Uterus (tissue), 4 donors: ENCODE data around the gene FDX2. TPM values are rescaled to one million over a fixed set of nuclear protein-coding genes. Genes with fewer than 3 reads are reported as not detected.

ENCODE experiments used
- DNase-seq, 2 donors: peaks; one replicate each; pipeline ENCODE4 v3.0.0-alpha.2; 2019 to 2020
- H3K27ac ChIP-seq, 2 donors: fragments of 200-600 bp; sonication (generic); 1 replicate in 1 of 2; 2 replicates in 1 of 2; pipeline ENCODE4 v1.5.1; 2016 to 2018
- H3K27me3 ChIP-seq, 2 donors: fragments of 200-600 bp; sonication (generic); one replicate each; pipeline ENCODE4 v1.5.1; 2018 to 2019; ENCODE audit warnings: control low read depth in 1 of 2
- H3K36me3 ChIP-seq, 2 donors: fragments of 200-600 bp; sonication (generic); one replicate each; pipeline ENCODE4 v1.5.1; 2019; ENCODE audit warnings: control low read depth in 1 of 2
- H3K4me1 ChIP-seq, 2 donors: fragments of 200-600 bp; sonication (generic); one replicate each; pipeline ENCODE4 v1.5.1; 2018 to 2019; ENCODE audit warnings: control low read depth in 1 of 2
- H3K4me3 ChIP-seq, 2 donors: fragments of 200-600 bp; sonication (generic); 1 replicate in 1 of 2; 2 replicates in 1 of 2; pipeline ENCODE4 v1.5.1; 2018 to 2019; ENCODE audit warnings: mild to moderate bottlenecking in 1 of 2
- H3K9me3 ChIP-seq, 2 donors: fragments of 200-600 bp; sonication (generic); one replicate each; pipeline ENCODE4 v1.5.1; 2019; ENCODE audit warnings: control low read depth in 1 of 2
- CTCF ChIP-seq, 4 experiments: fragments of 200-600 bp in 2 of 4; fragments of 450-650 bp in 2 of 4; sonication (generic) in 2 of 4; IDR thresholded peaks; one replicate each; pipeline ENCODE4 v1.5.1; 2016 to 2019; ENCODE audit warnings: antibody characterized with exemption in 4 of 4, mild to moderate bottlenecking in 2 of 4, moderate library complexity in 1 of 4
- POLR2A ChIP-seq, 2 donors: fragments of 450-650 bp; IDR thresholded peaks; one replicate each; pipeline ENCODE4 v1.6.1; 2016; ENCODE audit warnings: antibody characterized with exemption in 2 of 2, mild to moderate bottlenecking in 1 of 2, moderate library complexity in 1 of 2
- intact Hi-C: fragments of 100-400 bp; cut with DNase I; formaldehyde crosslinking; loops from one replicate; pipeline ENCODE4 v1.15.1; 2023; ENCODE audit warnings: low total_unique reads
- total RNA-seq, 4 donors: library from RNA; depleted of rRNA in 3 of 4; stranded (reverse); fragments of >200 nt in 3 of 4; gene quantifications; one replicate each; pipeline versions ENCODE4 v1.1.0 to v1.2.4, GENCODE V29; 2014 to 2023
- donor health status: DM: yes; HTN: yes; CAD: no.

The FDX2 gene
- total RNA-seq, 4 donors from 2014 or later, result 1.5 to 12.7 (median 4.9) TPM

GRCh38 chr19:10318807-10319682, 3.2 kb upstream of the FDX2 start:
- H3K36me3 ChIP-seq, result no peaks in the 10 kb centered on the region
- intact Hi-C loops, result no loop called here
- DNase-seq, result no peak

GRCh38 chr19:10317857-10318462, 2.1 kb upstream of the FDX2 start:
- H3K4me1 ChIP-seq, result peaks cover 0 to 9% of the 10 kb centered on the region in 2 donors
- DNase-seq, result no peak
- H3K4me3 ChIP-seq, result no peak overlapping the region
- H3K27ac ChIP-seq, result no peak overlapping the region
- intact Hi-C loops, result no loop called here
- no peaks in the 10 kb centered on the region for H3K27me3 ChIP-seq
- TF ChIP-seq CTCF (IDR thresholded peaks at IDR 0.05) (no peak), POLR2A (IDR thresholded peaks at IDR 0.05) (no peak)
- H3K36me3 ChIP-seq, result no peaks in the 10 kb centered on the region
- H3K9me3 ChIP-seq, result no peaks in the 10 kb centered on the region

More at GRCh38 chr19:10318807-10319682, 3.2 kb upstream of the FDX2 start:
- Histone ChIP-seq H3K27ac (no peak overlapping the region), H3K27me3 (no peaks in the 10 kb centered on the region), H3K4me1 (peaks cover 0 to 9% of the 10 kb centered on the region in 2 donors), H3K4me3 (no peak overlapping the region), H3K9me3 (no peaks in the 10 kb centered on the region)
- no peak for TF ChIP-seq POLR2A (IDR thresholded peaks at IDR 0.05)
- no peak for TF ChIP-seq CTCF (IDR thresholded peaks at IDR 0.05)

GRCh38 chr19:10317045-10317856, 1.4 kb upstream of the FDX2 start:
- Histone ChIP-seq H3K4me1 (peaks cover 0 to 9% of the 10 kb centered on the region in 2 donors), H3K36me3 (no peaks in the 10 kb centered on the region), H3K27me3 (no peaks in the 10 kb centered on the region), H3K27ac (no peak overlapping the region), H3K4me3 (no peak overlapping the region), H3K9me3 (no peaks in the 10 kb centered on the region)
- TF ChIP-seq POLR2A (IDR thresholded peaks at IDR 0.05) (no peak), CTCF (IDR thresholded peaks at IDR 0.05) (no peak)
- intact Hi-C loops, result no loop called here
- no peak for DNase-seq

GRCh38 chr19:10316229-10317044, 622 bp upstream of the FDX2 start:
- no peak overlapping the region for H3K4me3 ChIP-seq
- intact Hi-C loops, result no loop called here
- no peak for TF ChIP-seq POLR2A (IDR thresholded peaks at IDR 0.05)
- TF ChIP-seq CTCF (IDR thresholded peaks at IDR 0.05), result no peak
- no peaks in the 10 kb centered on the region for H3K36me3 ChIP-seq
- peak overlapping the region in 1 of 2 donors; percentile 15 for H3K27ac ChIP-seq
- DNase-seq, result no peak
- H3K9me3 ChIP-seq, result no peaks in the 10 kb centered on the region
- no peaks in the 10 kb centered on the region for H3K27me3 ChIP-seq
- H3K4me1 ChIP-seq, result peaks cover 0 to 9% of the 10 kb centered on the region in 2 donors
